ENCODE measurements around the gene RPRD1B.

RPRD1B gene

DNA sequence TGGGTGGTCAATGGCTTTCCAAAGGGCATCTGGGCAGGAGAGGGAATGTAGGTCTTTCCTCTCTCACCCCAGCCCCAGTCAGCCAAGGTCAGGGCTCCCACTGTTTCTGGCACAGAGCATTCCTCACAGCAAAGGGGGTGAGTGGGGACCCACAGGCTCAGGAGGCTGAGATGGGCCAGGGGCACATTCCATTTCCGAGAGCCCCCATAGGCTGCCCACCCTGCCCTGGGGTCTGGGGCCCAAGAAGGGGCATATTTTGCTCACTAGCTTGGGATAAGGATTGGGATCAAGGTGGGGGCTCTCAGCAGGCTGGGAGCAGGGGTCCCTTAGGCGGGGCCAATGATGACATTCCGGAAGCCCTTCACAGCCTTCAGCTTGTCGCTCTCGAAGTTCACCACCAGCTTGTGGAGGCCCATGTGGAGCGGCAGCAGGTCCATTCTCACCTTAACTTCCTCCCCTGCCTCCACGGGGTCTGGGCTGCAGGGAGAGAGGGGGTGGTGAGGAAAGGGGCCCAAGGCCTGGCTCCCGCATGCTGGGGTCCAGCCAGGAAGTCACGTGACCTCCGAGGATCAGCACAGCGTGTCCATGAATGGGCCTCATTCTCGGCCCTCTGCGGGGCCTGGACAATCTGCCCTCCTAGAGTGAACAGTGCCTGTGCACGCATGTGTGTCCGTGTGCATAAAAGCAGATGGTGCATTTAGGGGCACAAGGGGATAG, 96.5 kb downstream of the RPRD1B start:
- TF ChIP-seq CTCF (conservative IDR thresholded peaks at IDR 0.05; ENCODE audit: low read depth): no peak
- ChIA-PET POLR2A (ENCODE audit: low non-redundant PET) (no interaction called here), CTCF (interaction anchor here (0.7 to 1.1 kb wide), 2 partner anchors 72 to 92 kb away, joined by 3 read pairs; no protein-coding TSS in a partner anchor)
- H3K27ac ChIP-seq: no peak overlapping the region
- DNase-seq (ENCODE audit: low spot score): no peak

- TF ChIP-seq CTCF (conservative IDR thresholded peaks at IDR 0.05; ENCODE audit: low read depth): no peak
- H3K27ac ChIP-seq: no peak overlapping the region
- no peak for DNase-seq (ENCODE audit: low spot score)
- CTCF ChIA-PET: interaction anchor here (0.5 to 1.7 kb wide), 9 partner anchors 12 to 1520 kb away, joined by 3 to 8 read pairs (median 4); no protein-coding TSS in a partner anchor
- POLR2A ChIA-PET (ENCODE audit: low non-redundant PET): no interaction called here
These were observed 97.4 kb downstream of the RPRD1B start for GRCh38 chr20:38130687-38131587.

- no peak for TF ChIP-seq CTCF (conservative IDR thresholded peaks at IDR 0.05; ENCODE audit: low read depth)
- no peak overlapping the region for H3K27ac ChIP-seq
- CTCF ChIA-PET: interaction anchor here (0.5 to 1.7 kb wide), 7 partner anchors 13 to 568 kb away, joined by 3 to 8 read pairs (median 4); no protein-coding TSS in a partner anchor
- POLR2A ChIA-PET (ENCODE audit: low non-redundant PET): no interaction called here
- peak; percentile 47 for DNase-seq (ENCODE audit: low spot score)
These were observed 98.1 kb downstream of the RPRD1B start for GRCh38 chr20:38131588-38132121.

DNA sequence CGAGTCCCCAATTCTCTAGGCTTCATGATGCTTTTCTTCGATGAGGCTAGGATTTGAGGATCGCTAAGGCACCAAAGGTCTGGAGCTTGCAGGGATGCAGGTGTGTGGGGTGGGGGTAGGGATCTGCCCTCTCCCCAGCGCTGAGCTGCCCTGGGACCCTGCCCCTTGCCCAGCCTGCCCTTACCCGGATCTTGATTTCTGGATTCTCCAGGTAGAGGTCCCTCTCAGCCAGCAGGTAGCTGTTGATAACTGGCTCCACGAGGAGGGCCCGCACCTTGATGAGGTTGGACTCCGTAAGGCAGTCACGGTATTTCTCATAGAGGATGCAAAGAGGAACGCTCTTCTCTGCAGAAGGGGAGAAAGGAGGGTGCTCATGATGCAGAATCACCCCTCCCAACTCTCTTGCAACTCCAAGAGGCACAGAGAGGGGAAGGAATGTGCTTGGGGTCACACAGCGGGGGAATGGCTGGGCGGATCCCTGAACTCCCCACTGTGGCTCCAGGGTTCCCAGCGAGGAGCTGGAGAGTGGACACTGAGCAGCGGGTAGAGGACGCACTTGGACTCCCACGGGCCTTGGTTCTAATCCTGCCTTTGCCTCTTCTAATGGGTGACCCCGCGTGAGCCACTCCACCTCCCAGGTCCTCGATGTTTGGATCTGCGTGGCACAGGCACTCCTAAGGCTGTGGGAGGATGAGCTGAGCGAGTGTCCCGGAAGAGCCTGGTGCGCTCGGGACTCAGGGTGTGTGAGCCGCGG, 98.8 kb downstream of the RPRD1B start:
- no peak for TF ChIP-seq CTCF (conservative IDR thresholded peaks at IDR 0.05; ENCODE audit: low read depth)
- CTCF ChIA-PET: interaction anchor here (1.7 kb wide), 1 partner anchor 19 kb away, joined by 6 read pairs; no protein-coding TSS in a partner anchor
- H3K27ac ChIP-seq: no peak overlapping the region
- POLR2A ChIA-PET (ENCODE audit: low non-redundant PET): no interaction called here
- DNase-seq (ENCODE audit: low spot score): no peak

- ChIA-PET POLR2A (ENCODE audit: low non-redundant PET) (no interaction called here), CTCF (no interaction called here)
- no peak overlapping the region for H3K27ac ChIP-seq
- DNase-seq (ENCODE audit: low spot score): no peak
- no peak for TF ChIP-seq CTCF (conservative IDR thresholded peaks at IDR 0.05; ENCODE audit: low read depth)
These were observed 99.5 kb downstream of the RPRD1B start for GRCh38 chr20:38132910-38133501.

Data from RWPE1 (cell line).